Panc1 (cell line): ENCODE data around the gene PTP4A2. TPM values are rescaled to one million over a fixed set of nuclear protein-coding genes. Genes with fewer than 3 reads are reported as not detected.

Experiments used
- ATAC-seq: fragments of 200-7000 bp; cut with Tn5 transposase; 2 replicates; pipeline ENCODE4 v1.9.1; 2020; ENCODE audit warnings: mild to moderate bottlenecking, moderate library complexity
- BruUV-seq: library from RNA; stranded (reverse); fragments of 400-500 nt; replicated peaks from 2 replicates; lab custom pipeline; 2021; lab: Mats Ljungman, UMichigan
- CTCF ChIA-PET: fragments of 300-600 bp; sonication (Branson Sonifier 250); formaldehyde crosslinking; loops from one replicate; lab custom pipeline; 2022; ENCODE audit warnings: antibody characterized with exemption; lab: Charles Lee
- POLR2A ChIA-PET: fragments of 300-600 bp; sonication (Branson Sonifier 250); formaldehyde crosslinking; loops from one replicate; lab custom pipeline; 2022; ENCODE audit warnings: antibody characterized with exemption; lab: Charles Lee
- DNase-seq: peaks from one replicate; pipeline ENCODE4 v3.0.0-alpha.2; 2010; ENCODE audit warnings: low read depth, low spot score
- H3K27ac ChIP-seq: 2 replicates; pipeline ENCODE4 v1.5.1; 2011; ENCODE audit warnings: mild to moderate bottlenecking, low read length, inconsistent platforms
- H3K27me3 ChIP-seq: fragments of 200-500 bp; sonication (Bioruptor generic); 2 replicates; pipeline ENCODE4 v1.6.0; 2014; ENCODE audit warnings: low read length, inconsistent platforms; ENCODE audit not compliant: control insufficient read depth, insufficient read depth
- H3K36me3 ChIP-seq: fragments of 200-500 bp; sonication (Bioruptor generic); 2 replicates; pipeline ENCODE4 v1.5.1; 2014; ENCODE audit warnings: inconsistent platforms, mild to moderate bottlenecking, low read length, moderate library complexity; ENCODE audit not compliant: control insufficient read depth, insufficient read depth
- H3K4me1 ChIP-seq: 2 replicates; pipeline ENCODE4 v1.5.1; 2011; ENCODE audit warnings: inconsistent platforms, mild to moderate bottlenecking, low read length, moderate library complexity; ENCODE audit not compliant: control insufficient read depth, insufficient read depth
- H3K4me3 ChIP-seq, 2 experiments: 2 replicates each; pipeline ENCODE4 v1.5.1; 2011 to 2012; ENCODE audit warnings: low read depth in 2 of 2, low read length in 2 of 2, mild to moderate bottlenecking in 2 of 2, inconsistent platforms in 1 of 2, moderate library complexity in 1 of 2
- H3K9me3 ChIP-seq: fragments of 200-500 bp; sonication (Bioruptor generic); 2 replicates; pipeline ENCODE4 v1.5.1; 2014; ENCODE audit warnings: low read depth, mild to moderate bottlenecking, inconsistent platforms, low read length, moderate library complexity; ENCODE audit not compliant: control insufficient read depth, insufficient read depth
- POLR2AphosphoS5 ChIP-seq: IDR thresholded peaks from 2 replicates; pipeline ENCODE4 v1.6.1; 2012; ENCODE audit warnings: mild to moderate bottlenecking, low read depth, low read length, moderate library complexity
- REST ChIP-seq, 2 experiments: IDR thresholded peaks; 2 replicates each; pipeline ENCODE4 v1.6.1; 2011 to 2012; ENCODE audit warnings: low read depth in 2 of 2, control low read depth in 1 of 2, low read length in 1 of 2, mild to moderate bottlenecking in 1 of 2, moderate library complexity in 1 of 2; ENCODE audit not compliant: insufficient read depth in 1 of 2
- SIN3A ChIP-seq: IDR thresholded peaks from 2 replicates; pipeline ENCODE4 v1.6.1; 2012; ENCODE audit warnings: low read depth, mild to moderate bottlenecking, low read length, moderate library complexity, borderline replicate concordance; ENCODE audit not compliant: insufficient read depth
- TCF7L2 ChIP-seq: IDR thresholded peaks from 2 replicates; pipeline ENCODE4 v1.6.1; 2011; ENCODE audit warnings: mild to moderate bottlenecking, low read depth, low read length, inconsistent platforms
- in situ Hi-C: cut with HindIII; loops from 2 replicates; pipeline ENCODE4 v1.10.0; 2016; ENCODE audit warnings: low sequenced_read_pairs, low pct_unique_long_range_greater_than_20kb
- intact Hi-C: fragments of 100-400 bp; cut with micrococcal nuclease; formaldehyde crosslinking; loops from one replicate; pipeline ENCODE4 v1.10.0; 2022; ENCODE audit not compliant: unreplicated experiment
- total RNA-seq: library from RNA; stranded (reverse); gene quantifications from one replicate; pipeline ENCODE4 v1.2.1, GENCODE V29; 2021; ENCODE audit not compliant: unreplicated experiment
- TF ChIP-seq, protein P1 (sequence below): fragments of 450-650 bp; IDR thresholded peaks from 2 replicates; pipeline ENCODE4 v1.5.1; 2017; ENCODE audit warnings: mild to moderate bottlenecking

Gene PTP4A2
- total RNA-seq, 1 experiment from 2014 or later: 559 TPM

- Histone ChIP-seq H3K4me3 (no peak overlapping the region), H3K9me3 (no peaks in the 10 kb centered on the region), H3K27me3 (no peaks in the 10 kb centered on the region), H3K36me3 (no peaks in the 10 kb centered on the region), H3K27ac (no peak overlapping the region), H3K4me1 (no peaks in the 10 kb centered on the region)
- BruUV-seq: no TSS peak
- ChIA-PET POLR2A (interaction anchor here (0.6 kb wide), 1 partner anchor 82 kb away, joined by 15 read pairs; no protein-coding TSS in a partner anchor), CTCF (no interaction called here)
- ATAC-seq: no peak
- no peak for DNase-seq
- in situ Hi-C loops (no loop called here), intact Hi-C loops (no loop called here)
- TF ChIP-seq POLR2AphosphoS5 (no peak), REST (IDR thresholded peaks at IDR 0.05; ENCODE audit: insufficient read depth in 1 of 2, low read depth in 2 of 2, low read length in 1 of 2) (no peak), TCF7L2 (no peak)
- TF ChIP-seq, protein P1, sequence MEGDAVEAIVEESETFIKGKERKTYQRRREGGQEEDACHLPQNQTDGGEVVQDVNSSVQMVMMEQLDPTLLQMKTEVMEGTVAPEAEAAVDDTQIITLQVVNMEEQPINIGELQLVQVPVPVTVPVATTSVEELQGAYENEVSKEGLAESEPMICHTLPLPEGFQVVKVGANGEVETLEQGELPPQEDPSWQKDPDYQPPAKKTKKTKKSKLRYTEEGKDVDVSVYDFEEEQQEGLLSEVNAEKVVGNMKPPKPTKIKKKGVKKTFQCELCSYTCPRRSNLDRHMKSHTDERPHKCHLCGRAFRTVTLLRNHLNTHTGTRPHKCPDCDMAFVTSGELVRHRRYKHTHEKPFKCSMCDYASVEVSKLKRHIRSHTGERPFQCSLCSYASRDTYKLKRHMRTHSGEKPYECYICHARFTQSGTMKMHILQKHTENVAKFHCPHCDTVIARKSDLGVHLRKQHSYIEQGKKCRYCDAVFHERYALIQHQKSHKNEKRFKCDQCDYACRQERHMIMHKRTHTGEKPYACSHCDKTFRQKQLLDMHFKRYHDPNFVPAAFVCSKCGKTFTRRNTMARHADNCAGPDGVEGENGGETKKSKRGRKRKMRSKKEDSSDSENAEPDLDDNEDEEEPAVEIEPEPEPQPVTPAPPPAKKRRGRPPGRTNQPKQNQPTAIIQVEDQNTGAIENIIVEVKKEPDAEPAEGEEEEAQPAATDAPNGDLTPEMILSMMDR: no peak
Measured at GRCh38 chr1:31859044-31859443, 79.1 kb downstream of the PTP4A2 start.

GRCh38 chr1:31857863-31858262 is 80.3 kb downstream of the PTP4A2 start:
- no peaks in the 10 kb centered on the region for H3K36me3 ChIP-seq
- no peaks in the 10 kb centered on the region for H3K27me3 ChIP-seq
- no peaks in the 10 kb centered on the region for H3K9me3 ChIP-seq
- no TSS peak for BruUV-seq
- in situ Hi-C loops: no loop called here
- ChIA-PET POLR2A (no interaction called here), CTCF (interaction anchor here (0.6 kb wide), 1 partner anchor 205 kb away, joined by 5 read pairs; no protein-coding TSS in a partner anchor)
- DNase-seq (no peak), ATAC-seq (no peak)
- H3K27ac ChIP-seq: no peak overlapping the region
- TF ChIP-seq, protein P1: no peak
- TF ChIP-seq SIN3A (no peak), REST (IDR thresholded peaks at IDR 0.05; ENCODE audit: insufficient read depth in 1 of 2, low read depth in 2 of 2, low read length in 1 of 2) (no peak), TCF7L2 (no peak), POLR2AphosphoS5 (no peak)
- H3K4me1 ChIP-seq: no peaks in the 10 kb centered on the region
- H3K4me3 ChIP-seq: no peak overlapping the region
- intact Hi-C loops: no loop called here

Other genes with a start within 250 kb of the PTP4A2 start
- gene COL16A1, start 234.4 kb downstream of the PTP4A2 start, total RNA-seq: 7.6 TPM
- 34.8 TPM for gene ADGRB2, start 174.0 kb downstream of the PTP4A2 start, total RNA-seq
- gene SPOCD1, start 122.3 kb downstream of the PTP4A2 start, total RNA-seq: 0.54 TPM
- gene KHDRBS1, start 75.5 kb upstream of the PTP4A2 start, total RNA-seq: 163 TPM
- 35.0 TPM for gene TMEM39B, start 134.6 kb upstream of the PTP4A2 start, total RNA-seq
- 116 TPM for gene KPNA6, start 169.7 kb upstream of the PTP4A2 start, total RNA-seq
- 115 TPM for gene TXLNA, start 241.3 kb upstream of the PTP4A2 start, total RNA-seq